ENCODE data around the gene SELENOF. TPM values are rescaled to one million over a fixed set of nuclear protein-coding genes. Genes with fewer than 3 reads are reported as not detected.

SELENOF gene
- total RNA-seq, 4 donors from 2014 or later = 46.1 to 119 (median 98.0) TPM

- H3K27me3 ChIP-seq = no peaks in the 10 kb centered on the region
- no peaks in the 10 kb centered on the region for H3K9me3 ChIP-seq
- intact Hi-C loops (cut with DNase I) = no loop called here
- no peak for TF ChIP-seq POLR2A (IDR thresholded peaks at IDR 0.05)
- TF ChIP-seq, protein P1, sequence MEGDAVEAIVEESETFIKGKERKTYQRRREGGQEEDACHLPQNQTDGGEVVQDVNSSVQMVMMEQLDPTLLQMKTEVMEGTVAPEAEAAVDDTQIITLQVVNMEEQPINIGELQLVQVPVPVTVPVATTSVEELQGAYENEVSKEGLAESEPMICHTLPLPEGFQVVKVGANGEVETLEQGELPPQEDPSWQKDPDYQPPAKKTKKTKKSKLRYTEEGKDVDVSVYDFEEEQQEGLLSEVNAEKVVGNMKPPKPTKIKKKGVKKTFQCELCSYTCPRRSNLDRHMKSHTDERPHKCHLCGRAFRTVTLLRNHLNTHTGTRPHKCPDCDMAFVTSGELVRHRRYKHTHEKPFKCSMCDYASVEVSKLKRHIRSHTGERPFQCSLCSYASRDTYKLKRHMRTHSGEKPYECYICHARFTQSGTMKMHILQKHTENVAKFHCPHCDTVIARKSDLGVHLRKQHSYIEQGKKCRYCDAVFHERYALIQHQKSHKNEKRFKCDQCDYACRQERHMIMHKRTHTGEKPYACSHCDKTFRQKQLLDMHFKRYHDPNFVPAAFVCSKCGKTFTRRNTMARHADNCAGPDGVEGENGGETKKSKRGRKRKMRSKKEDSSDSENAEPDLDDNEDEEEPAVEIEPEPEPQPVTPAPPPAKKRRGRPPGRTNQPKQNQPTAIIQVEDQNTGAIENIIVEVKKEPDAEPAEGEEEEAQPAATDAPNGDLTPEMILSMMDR (IDR thresholded peaks at IDR 0.05) = no peak
- WGBS, 2 donors = 80 to 95% methylated on average over 3 of the region's 3 CpGs
- H3K4me3 ChIP-seq = no peak overlapping the region
- no peak for DNase-seq
- peaks cover 0 to 2% (median 0%) of the 10 kb centered on the region in 3 donors for H3K4me1 ChIP-seq
- no peak overlapping the region for H3K27ac ChIP-seq
- no peaks in the 10 kb centered on the region for H3K36me3 ChIP-seq
Observed at GRCh38 chr1:86829321-86829720, 84.6 kb downstream of the SELENOF start.

GRCh38 chr1:86828024-86828423 is 85.9 kb downstream of the SELENOF start:
- 25 to 46% methylated on average over 2 to 3 of the region's 3 CpGs for WGBS, 2 donors
- Histone ChIP-seq H3K9me3 (no peaks in the 10 kb centered on the region), H3K4me3 (no peak overlapping the region), H3K4me1 (no peaks in the 10 kb centered on the region), H3K27ac (no peak overlapping the region), H3K36me3 (no peaks in the 10 kb centered on the region), H3K27me3 (no peaks in the 10 kb centered on the region)
- intact Hi-C loops (cut with DNase I) = no loop called here
- TF ChIP-seq POLR2A (IDR thresholded peaks at IDR 0.05) = no peak
- TF ChIP-seq, protein P1 (IDR thresholded peaks at IDR 0.05) = no peak
- no peak for DNase-seq

GRCh38 chr1:86826856-86827255 is 87.1 kb downstream of the SELENOF start:
- no peak overlapping the region for H3K4me3 ChIP-seq
- no peak for DNase-seq

GRCh38 chr1:86825319-86825718 is 88.6 kb downstream of the SELENOF start:
- DNase-seq = no peak
- Histone ChIP-seq H3K27ac (no peak overlapping the region), H3K4me3 (no peak overlapping the region), H3K4me1 (no peaks in the 10 kb centered on the region), H3K9me3 (no peaks in the 10 kb centered on the region), H3K36me3 (no peaks in the 10 kb centered on the region), H3K27me3 (no peaks in the 10 kb centered on the region)
- intact Hi-C loops (cut with DNase I) = no loop called here
- WGBS, 2 donors = 50 to 55% methylated on average over 2 of the region's 2 CpGs
- TF ChIP-seq, protein P1 (IDR thresholded peaks at IDR 0.05) = no peak

More at GRCh38 chr1:86826856-86827255, 87.1 kb downstream of the SELENOF start:
- TF ChIP-seq, protein P1 (IDR thresholded peaks at IDR 0.05) = no peak
- TF ChIP-seq POLR2A (IDR thresholded peaks at IDR 0.05) = no peak
- Histone ChIP-seq H3K9me3 (no peaks in the 10 kb centered on the region), H3K27me3 (no peaks in the 10 kb centered on the region), H3K4me1 (no peaks in the 10 kb centered on the region), H3K27ac (no peak overlapping the region), H3K36me3 (no peaks in the 10 kb centered on the region)
- intact Hi-C loops (cut with DNase I) = no loop called here

GRCh38 chr1:86823821-86824500 is 90.0 kb downstream of the SELENOF start:
- 33 to 37% methylated on average over 1 to 3 of the region's 3 CpGs for WGBS, 2 donors

More at GRCh38 chr1:86823821-86824500, 90.0 kb downstream of the SELENOF start:
- DNase-seq = no peak
- H3K4me3 ChIP-seq = no peak overlapping the region
- no peak overlapping the region for H3K27ac ChIP-seq
- no peaks in the 10 kb centered on the region for H3K9me3 ChIP-seq
- TF ChIP-seq, protein P1 (IDR thresholded peaks at IDR 0.05) = no peak
- TF ChIP-seq POLR2A (IDR thresholded peaks at IDR 0.05) = no peak
- intact Hi-C loops (cut with DNase I) = no loop called here
- H3K27me3 ChIP-seq = no peaks in the 10 kb centered on the region
- no peaks in the 10 kb centered on the region for H3K4me1 ChIP-seq
- H3K36me3 ChIP-seq = no peaks in the 10 kb centered on the region

Data from esophagus squamous epithelium (tissue), 5 donors.